ENCODE data around the gene C19orf81.
A peak's percentile ranks its signal among the peaks of the same experiment; 100 is the strongest.

Gene C19orf81

GRCh38 chr19:50657712-50658440 is 8.6 kb downstream of the C19orf81 start:
- ChIA-PET POLR2A (interaction anchor here (1.0 kb wide), 4 partner anchors 8 to 50 kb away, joined by 3 to 4 read pairs (median 4); partner anchors contain the start of gene C19orf81), CTCF (no interaction called here)
- DNase-seq (ENCODE audit: extremely low spot score) = peak; percentile 97
- TF ChIP-seq PKNOX1 (IDR thresholded peaks at IDR 0.05) = peak; percentile 99
- no peak for TF ChIP-seq FOXA1 (IDR thresholded peaks at IDR 0.05)
- no peak for TF ChIP-seq TARDBP (IDR thresholded peaks at IDR 0.05)
- TF ChIP-seq SP1 (IDR thresholded peaks at IDR 0.05) = peak; percentile 86
- TF ChIP-seq ZNF384 (IDR thresholded peaks at IDR 0.05) = no peak
- TF ChIP-seq HDGF (IDR thresholded peaks at IDR 0.05; ENCODE audit: borderline replicate concordance) = no peak
- TF ChIP-seq FOXK2 (IDR thresholded peaks at IDR 0.05) = no peak
- TF ChIP-seq NFRKB (IDR thresholded peaks at IDR 0.05) = no peak
- TF ChIP-seq ELF4 (IDR thresholded peaks at IDR 0.05) = peak; percentile 27; the same call in 1 of the 2 replicates
- no peak for TF ChIP-seq SUZ12 (IDR thresholded peaks at IDR 0.05)
- peak; percentile 62; the same call in 1 of the 2 replicates for TF ChIP-seq L3MBTL2 (conservative IDR thresholded peaks at IDR 0.05)
- TF ChIP-seq BHLHE40 (IDR thresholded peaks at IDR 0.05; ENCODE audit: borderline replicate concordance) = no peak
- TF ChIP-seq LEF1 (IDR thresholded peaks at IDR 0.05; ENCODE audit: borderline replicate concordance) = no peak
- TF ChIP-seq FOXM1 (IDR thresholded peaks at IDR 0.05; ENCODE audit: borderline replicate concordance) = no peak

- peak; percentile 97 for DNase-seq (ENCODE audit: extremely low spot score)
- CTCF ChIA-PET = no interaction called here
- POLR2A ChIA-PET = interaction anchor here (1.0 kb wide), 4 partner anchors 9 to 51 kb away, joined by 3 to 4 read pairs (median 4); partner anchors contain the start of gene C19orf81
Observed at GRCh38 chr19:50658441-50659317, 9.4 kb downstream of the C19orf81 start.

GRCh38 chr19:50659318-50660087 is 10.3 kb downstream of the C19orf81 start:
- DNase-seq (ENCODE audit: extremely low spot score) = no peak
- ChIA-PET CTCF (interaction anchor here (1.0 kb wide), 1 partner anchor 10 kb away, joined by 5 read pairs; no protein-coding TSS in a partner anchor), POLR2A (no interaction called here)
- TF ChIP-seq LEF1 (IDR thresholded peaks at IDR 0.05; ENCODE audit: borderline replicate concordance) (no peak), BHLHE40 (IDR thresholded peaks at IDR 0.05; ENCODE audit: borderline replicate concordance) (no peak), FOXM1 (IDR thresholded peaks at IDR 0.05; ENCODE audit: borderline replicate concordance) (no peak), FOXA1 (IDR thresholded peaks at IDR 0.05) (no peak), SUZ12 (IDR thresholded peaks at IDR 0.05) (no peak), NFRKB (IDR thresholded peaks at IDR 0.05) (no peak)

More at GRCh38 chr19:50658441-50659317, 9.4 kb downstream of the C19orf81 start:
- TF ChIP-seq L3MBTL2 (conservative IDR thresholded peaks at IDR 0.05) = peak; percentile 86
- no peak for TF ChIP-seq NFRKB (IDR thresholded peaks at IDR 0.05)

GRCh38 chr19:50660088-50660366 is 10.8 kb downstream of the C19orf81 start:
- POLR2A ChIA-PET = interaction anchor here (0.8 kb wide), 1 partner anchor 10 kb away, joined by 3 read pairs; the partner anchor contains the start of gene C19orf81
- TF ChIP-seq LEF1 (IDR thresholded peaks at IDR 0.05; ENCODE audit: borderline replicate concordance) = no peak
- TF ChIP-seq CTBP1 (IDR thresholded peaks at IDR 0.05; ENCODE audit: borderline replicate concordance) = no peak
- TF ChIP-seq L3MBTL2 (conservative IDR thresholded peaks at IDR 0.05) = no peak
- no peak for TF ChIP-seq ELF4 (IDR thresholded peaks at IDR 0.05)
- TF ChIP-seq NFRKB (IDR thresholded peaks at IDR 0.05) = no peak
- TF ChIP-seq ZNF384 (IDR thresholded peaks at IDR 0.05) = no peak
- TF ChIP-seq HDGF (IDR thresholded peaks at IDR 0.05; ENCODE audit: borderline replicate concordance) = no peak
- DNase-seq (ENCODE audit: extremely low spot score) = no peak
- CTCF ChIA-PET = interaction anchor here (1.0 kb wide), 1 partner anchor 10 kb away, joined by 5 read pairs; no protein-coding TSS in a partner anchor

GRCh38 chr19:50661023-50661422 is 11.8 kb downstream of the C19orf81 start:
- no peak for TF ChIP-seq FOXM1 (IDR thresholded peaks at IDR 0.05; ENCODE audit: borderline replicate concordance)
- no peak for TF ChIP-seq SP1 (IDR thresholded peaks at IDR 0.05)
- no peak for TF ChIP-seq SUZ12 (IDR thresholded peaks at IDR 0.05)
- TF ChIP-seq FOXK2 (IDR thresholded peaks at IDR 0.05) = no peak
- no peak for TF ChIP-seq BHLHE40 (IDR thresholded peaks at IDR 0.05; ENCODE audit: borderline replicate concordance)
- no peak for TF ChIP-seq LEF1 (IDR thresholded peaks at IDR 0.05; ENCODE audit: borderline replicate concordance)
- no peak for TF ChIP-seq L3MBTL2 (conservative IDR thresholded peaks at IDR 0.05)
- no peak for TF ChIP-seq FOXA1 (IDR thresholded peaks at IDR 0.05)
- no peak for TF ChIP-seq TARDBP (IDR thresholded peaks at IDR 0.05)
- ChIA-PET CTCF (no interaction called here), POLR2A (no interaction called here)
- DNase-seq (ENCODE audit: extremely low spot score) = no peak

- CTCF ChIA-PET = no interaction called here
Observed at GRCh38 chr19:50661766-50662650, 12.8 kb downstream of the C19orf81 start.

More at GRCh38 chr19:50661766-50662650, 12.8 kb downstream of the C19orf81 start:
- TF ChIP-seq NFRKB (IDR thresholded peaks at IDR 0.05) (no peak), HDGF (IDR thresholded peaks at IDR 0.05; ENCODE audit: borderline replicate concordance) (no peak), ELF4 (IDR thresholded peaks at IDR 0.05) (no peak), PKNOX1 (IDR thresholded peaks at IDR 0.05) (no peak), FOXA1 (IDR thresholded peaks at IDR 0.05) (no peak), ARNT (IDR thresholded peaks at IDR 0.05) (no peak), L3MBTL2 (conservative IDR thresholded peaks at IDR 0.05) (no peak), SUZ12 (IDR thresholded peaks at IDR 0.05) (no peak), SP1 (IDR thresholded peaks at IDR 0.05) (no peak), BHLHE40 (IDR thresholded peaks at IDR 0.05; ENCODE audit: borderline replicate concordance) (no peak), FOXM1 (IDR thresholded peaks at IDR 0.05; ENCODE audit: borderline replicate concordance) (no peak), CTBP1 (IDR thresholded peaks at IDR 0.05; ENCODE audit: borderline replicate concordance) (no peak), TARDBP (IDR thresholded peaks at IDR 0.05) (no peak), ZNF384 (IDR thresholded peaks at IDR 0.05) (no peak), LEF1 (IDR thresholded peaks at IDR 0.05; ENCODE audit: borderline replicate concordance) (no peak)
- POLR2A ChIA-PET = no interaction called here
- DNase-seq (ENCODE audit: extremely low spot score) = no peak
